Mesothelial cell of epicardium (in vitro differentiated cells): ENCODE results near the gene RUFY1. TPM values are rescaled to one million over a fixed set of nuclear protein-coding genes. Genes with fewer than 3 reads are reported as not detected.
A peak's percentile ranks its signal among the peaks of the same experiment; 100 is the strongest.

Experiments used
- DNase-seq, 2 experiments: peaks; one replicate each; pipeline ENCODE4 v3.0.0; 2021; ENCODE audit warnings: low spot score in 2 of 2; ENCODE audit not compliant: unreplicated experiment in 2 of 2
- H3K27ac Mint-ChIP-seq: 2 replicates; pipeline ENCODE4 v1.8.0; 2021; ENCODE audit warnings: mixed read lengths
- H3K27me3 Mint-ChIP-seq: 2 replicates; pipeline ENCODE4 v1.8.0; 2021; ENCODE audit warnings: low read depth, mixed read lengths
- H3K36me3 Mint-ChIP-seq: 2 replicates; pipeline ENCODE4 v1.8.0; 2021; ENCODE audit warnings: mixed read lengths
- H3K4me1 Mint-ChIP-seq: 2 replicates; pipeline ENCODE4 v1.8.0; 2021; ENCODE audit warnings: mixed read lengths
- H3K4me3 Mint-ChIP-seq: 2 replicates; pipeline ENCODE4 v1.8.0; 2021; ENCODE audit warnings: mild to moderate bottlenecking, moderate library complexity, mixed read lengths
- H3K9me3 Mint-ChIP-seq: 2 replicates; pipeline ENCODE4 v1.8.0; 2021; ENCODE audit warnings: mixed read lengths
- total RNA-seq: library from RNA; stranded (reverse); gene quantifications from 3 replicates; pipeline ENCODE4 v1.2.1, GENCODE V29; 2021
- TF ChIP-seq, protein P1 (sequence below): fragments of 200-600 bp; sonication (generic); IDR thresholded peaks from one replicate; pipeline ENCODE4 v1.5.0; 2021; ENCODE audit warnings: antibody characterized with exemption; ENCODE audit not compliant: unreplicated experiment

RUFY1 gene
- total RNA-seq, 1 donor from 2014 or later = 55.9 TPM

DNA sequence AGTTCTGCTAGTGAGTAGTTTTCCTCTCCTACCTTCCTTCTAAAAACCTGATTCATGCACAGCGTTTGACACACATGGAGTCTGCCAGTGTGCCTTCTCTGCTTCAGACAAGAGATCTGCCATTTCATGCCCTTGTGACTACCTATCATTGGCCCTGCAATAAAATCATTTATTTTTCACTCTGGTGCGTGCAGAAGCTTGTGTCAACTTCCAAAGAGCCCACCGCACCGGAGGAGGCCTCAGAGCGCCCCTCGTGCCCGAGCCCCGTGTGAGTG lies 59.4 kb downstream of the RUFY1 start:
- no peaks in the 10 kb centered on the region for H3K27me3 Mint-ChIP-seq
- peak overlapping the region; percentile 27 for H3K27ac Mint-ChIP-seq

DNA sequence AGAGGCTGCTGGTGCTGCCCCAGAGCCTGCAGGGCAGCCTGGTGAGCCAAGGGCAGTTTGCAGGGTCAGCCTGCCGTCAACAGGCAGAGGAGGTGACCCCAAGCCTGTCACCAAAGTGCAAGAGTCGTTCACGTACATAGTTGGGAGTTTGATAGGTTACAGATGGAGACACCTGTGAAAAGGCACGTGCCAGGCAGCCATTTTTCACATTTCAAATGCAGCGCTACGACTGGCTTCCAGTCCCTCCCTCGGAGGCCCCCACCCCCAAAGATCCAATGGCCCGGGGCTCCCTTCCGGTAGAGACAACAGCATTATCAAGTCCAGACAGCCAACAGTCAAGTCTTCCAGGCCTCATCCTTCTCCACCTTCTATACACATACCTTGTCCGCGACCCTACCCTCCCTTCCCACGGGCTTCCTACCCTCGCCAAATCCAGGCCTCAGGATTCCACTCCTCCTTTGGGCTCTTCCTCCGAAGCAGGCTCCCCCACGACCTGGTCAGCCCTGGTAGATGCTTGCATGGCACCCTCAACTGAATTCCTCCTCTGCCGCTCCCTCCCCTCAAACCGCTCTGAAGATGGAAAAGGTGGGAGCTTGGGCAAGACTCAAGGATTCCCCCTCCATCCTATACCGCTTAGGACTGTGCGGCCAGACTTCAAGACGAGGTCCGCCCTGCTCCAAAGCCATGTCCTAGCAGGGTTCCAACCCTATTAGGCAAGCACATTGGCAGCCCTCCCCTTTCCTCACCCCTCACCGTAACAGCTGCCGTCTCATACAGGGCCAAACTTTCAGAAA lies 60.0 kb downstream of the RUFY1 start:
- peak overlapping the region; percentile 54 for H3K27ac Mint-ChIP-seq
- DNase-seq = no peak
- no peaks in the 10 kb centered on the region for H3K27me3 Mint-ChIP-seq
- H3K4me1 Mint-ChIP-seq = peaks cover 22% of the 10 kb centered on the region
- TF ChIP-seq, protein P1, sequence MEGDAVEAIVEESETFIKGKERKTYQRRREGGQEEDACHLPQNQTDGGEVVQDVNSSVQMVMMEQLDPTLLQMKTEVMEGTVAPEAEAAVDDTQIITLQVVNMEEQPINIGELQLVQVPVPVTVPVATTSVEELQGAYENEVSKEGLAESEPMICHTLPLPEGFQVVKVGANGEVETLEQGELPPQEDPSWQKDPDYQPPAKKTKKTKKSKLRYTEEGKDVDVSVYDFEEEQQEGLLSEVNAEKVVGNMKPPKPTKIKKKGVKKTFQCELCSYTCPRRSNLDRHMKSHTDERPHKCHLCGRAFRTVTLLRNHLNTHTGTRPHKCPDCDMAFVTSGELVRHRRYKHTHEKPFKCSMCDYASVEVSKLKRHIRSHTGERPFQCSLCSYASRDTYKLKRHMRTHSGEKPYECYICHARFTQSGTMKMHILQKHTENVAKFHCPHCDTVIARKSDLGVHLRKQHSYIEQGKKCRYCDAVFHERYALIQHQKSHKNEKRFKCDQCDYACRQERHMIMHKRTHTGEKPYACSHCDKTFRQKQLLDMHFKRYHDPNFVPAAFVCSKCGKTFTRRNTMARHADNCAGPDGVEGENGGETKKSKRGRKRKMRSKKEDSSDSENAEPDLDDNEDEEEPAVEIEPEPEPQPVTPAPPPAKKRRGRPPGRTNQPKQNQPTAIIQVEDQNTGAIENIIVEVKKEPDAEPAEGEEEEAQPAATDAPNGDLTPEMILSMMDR = no peak
- H3K9me3 Mint-ChIP-seq = no peaks in the 10 kb centered on the region
- peaks cover 44% of the 10 kb centered on the region for H3K36me3 Mint-ChIP-seq
- H3K4me3 Mint-ChIP-seq = no peak overlapping the region

More for the DNA sequence above, 59.4 kb downstream of the RUFY1 start:
- Mint-ChIP-seq H3K9me3 (no peaks in the 10 kb centered on the region), H3K4me3 (no peak overlapping the region), H3K36me3 (peaks cover 41% of the 10 kb centered on the region), H3K4me1 (peaks cover 21% of the 10 kb centered on the region)
- TF ChIP-seq, protein P1 = no peak
- DNase-seq = no peak

DNA sequence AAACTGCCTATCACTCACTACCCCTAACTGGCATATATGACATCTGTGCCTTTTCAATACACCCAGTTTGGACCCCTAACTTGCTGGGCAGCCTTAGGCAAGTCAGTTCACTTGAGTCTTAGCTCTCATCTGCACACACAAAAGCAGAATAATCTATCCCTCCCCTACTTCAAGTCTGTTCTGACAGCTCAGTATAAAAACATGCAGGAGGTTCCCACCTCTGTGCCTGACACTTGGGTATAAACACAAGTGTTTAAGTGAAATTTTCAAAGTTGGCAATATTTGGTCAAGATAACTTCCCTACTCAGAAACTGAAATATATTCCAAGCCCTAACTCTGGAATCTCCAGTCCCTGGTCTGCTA lies 60.5 kb downstream of the RUFY1 start:
- TF ChIP-seq, protein P1 = no peak
- DNase-seq = no peak
- Mint-ChIP-seq H3K9me3 (no peaks in the 10 kb centered on the region), H3K27ac (peak overlapping the region; percentile 54), H3K36me3 (peaks cover 44% of the 10 kb centered on the region), H3K4me1 (peaks cover 22% of the 10 kb centered on the region), H3K4me3 (no peak overlapping the region), H3K27me3 (no peaks in the 10 kb centered on the region)

DNA sequence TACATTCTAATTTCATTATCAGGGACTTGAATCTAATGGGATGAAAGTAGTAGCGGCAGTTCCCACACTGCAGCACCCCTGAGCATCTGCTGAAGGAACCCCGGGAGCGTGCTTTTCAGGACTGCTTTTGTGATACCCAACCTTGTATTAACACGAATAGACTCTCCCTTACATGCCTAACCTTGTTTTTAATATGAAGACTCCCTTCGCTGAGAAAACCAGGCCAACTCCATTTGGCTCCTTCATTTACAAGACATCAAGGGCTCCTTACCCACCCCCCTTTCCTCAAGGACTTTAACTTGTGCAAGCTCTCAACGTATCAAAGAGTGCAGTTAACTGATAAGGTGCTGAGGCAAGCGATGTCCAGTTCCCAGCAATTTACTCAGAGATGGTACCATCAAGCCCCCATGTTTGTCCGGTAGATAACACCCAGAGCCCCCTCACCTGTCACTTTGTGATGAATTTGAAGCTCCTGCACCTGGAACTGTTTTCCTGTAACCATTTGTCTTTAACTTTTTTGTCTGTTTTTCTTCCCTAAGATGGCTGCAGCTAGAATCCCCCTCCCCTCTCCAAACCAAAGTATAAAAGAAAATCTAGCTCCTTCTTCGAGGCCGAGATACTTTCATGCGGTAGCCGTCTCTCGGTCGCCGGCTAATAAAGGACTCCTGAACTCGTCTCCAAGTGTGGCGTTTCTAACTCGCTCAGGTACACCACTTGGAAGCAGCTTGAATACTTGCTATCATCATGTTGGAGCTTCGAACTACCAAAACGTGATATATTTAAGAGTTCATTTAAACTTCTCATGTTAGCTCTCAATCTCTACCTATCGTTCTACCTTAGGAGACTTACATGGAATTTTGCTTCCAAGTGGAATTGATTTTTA lies 62.5 kb downstream of the RUFY1 start:
- H3K9me3 Mint-ChIP-seq = no peaks in the 10 kb centered on the region
- peaks cover 34% of the 10 kb centered on the region for H3K4me1 Mint-ChIP-seq
- H3K27ac Mint-ChIP-seq = peak overlapping the region; percentile 52
- peaks cover 61% of the 10 kb centered on the region for H3K36me3 Mint-ChIP-seq
- no peak overlapping the region for H3K4me3 Mint-ChIP-seq
- no peak for DNase-seq
- TF ChIP-seq, protein P1 = no peak
- H3K27me3 Mint-ChIP-seq = no peaks in the 10 kb centered on the region

DNA sequence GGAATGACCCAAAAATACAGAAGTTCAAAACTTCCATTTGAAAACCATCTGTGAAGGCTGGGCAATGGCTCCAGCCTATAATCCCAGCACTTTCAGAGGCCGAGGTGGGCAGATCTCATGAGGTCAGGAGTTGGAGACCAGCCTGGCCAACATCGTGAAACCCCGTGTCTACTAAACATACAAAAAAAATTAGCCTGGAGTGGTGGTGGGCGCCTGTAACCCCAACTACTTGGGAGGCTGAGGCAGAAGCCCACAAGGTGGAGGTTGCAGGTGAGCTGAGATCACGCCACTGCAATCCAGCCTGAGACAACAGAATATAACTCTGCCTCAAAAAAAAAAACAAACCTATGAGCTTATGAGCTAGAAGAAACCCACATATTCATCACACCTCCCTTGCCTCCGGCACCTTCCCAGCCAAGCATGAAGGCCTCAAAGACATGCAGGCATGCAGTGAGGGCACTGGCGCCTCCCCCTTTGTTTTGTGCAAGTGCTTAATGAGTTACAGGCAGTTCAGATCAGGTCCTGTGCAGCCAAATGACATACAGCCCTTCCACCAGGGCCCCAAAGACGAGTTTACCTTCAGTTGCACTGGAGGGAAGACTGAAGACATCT lies 63.2 kb downstream of the RUFY1 start:
- Mint-ChIP-seq H3K4me3 (no peak overlapping the region), H3K36me3 (peaks cover 65% of the 10 kb centered on the region), H3K27ac (peak overlapping the region; percentile 52), H3K4me1 (peaks cover 38% of the 10 kb centered on the region), H3K27me3 (no peaks in the 10 kb centered on the region), H3K9me3 (no peaks in the 10 kb centered on the region)
- no peak for DNase-seq
- TF ChIP-seq, protein P1 = no peak
